Ishikawa (cell line): ENCODE measurements around the gene DCHS2.

ENCODE experiments used
- CREB1 ChIP-seq: IDR thresholded peaks from 2 replicates; pipeline ENCODE4 v1.6.1; 2012; ENCODE audit warnings: low read depth
- EGR1 ChIP-seq: IDR thresholded peaks from 2 replicates; pipeline ENCODE4 v1.6.1; 2012
- EP300 ChIP-seq: IDR thresholded peaks from 2 replicates; pipeline ENCODE4 v1.6.1; 2012; ENCODE audit warnings: borderline replicate concordance
- FOXM1 ChIP-seq: IDR thresholded peaks from 2 replicates; pipeline ENCODE4 v1.6.1; 2012; ENCODE audit warnings: low read depth, borderline replicate concordance
- MAX ChIP-seq: IDR thresholded peaks from 2 replicates; pipeline ENCODE4 v1.6.1; 2012
- NFIC ChIP-seq: IDR thresholded peaks from 2 replicates; pipeline ENCODE4 v1.6.1; 2012
- RAD21 ChIP-seq: IDR thresholded peaks from 2 replicates; pipeline ENCODE4 v1.6.1; 2012; ENCODE audit warnings: low read depth
- REST ChIP-seq: IDR thresholded peaks from 2 replicates; pipeline ENCODE4 v1.6.1; 2012; ENCODE audit warnings: low read depth, mild to moderate bottlenecking
- TAF1 ChIP-seq: IDR thresholded peaks from 2 replicates; pipeline ENCODE4 v1.6.1; 2012; ENCODE audit warnings: low read depth, mild to moderate bottlenecking
- TCF12 ChIP-seq: IDR thresholded peaks from 2 replicates; pipeline ENCODE4 v1.6.1; 2012; ENCODE audit warnings: low read depth
- TEAD4 ChIP-seq: IDR thresholded peaks from 2 replicates; pipeline ENCODE4 v1.6.1; 2012
- YY1 ChIP-seq: IDR thresholded peaks from 2 replicates; pipeline ENCODE4 v1.6.1; 2012; ENCODE audit warnings: low read depth
- ZBTB7A ChIP-seq: IDR thresholded peaks from 2 replicates; pipeline ENCODE4 v1.6.1; 2012; ENCODE audit warnings: low read depth

- TF ChIP-seq REST (no peak), TAF1 (no peak), NFIC (no peak), RAD21 (no peak), TEAD4 (no peak), EGR1 (no peak), EP300 (no peak), TCF12 (no peak), YY1 (no peak), CREB1 (no peak), MAX (no peak), ZBTB7A (no peak), FOXM1 (no peak)
These were observed 283.2 kb downstream of the DCHS2 start for GRCh38 chr4:154208424-154208823.
